Measurements from ENCODE around the gene RAPGEF2.

- no peak for TF ChIP-seq POLR2AphosphoS5 (IDR thresholded peaks at IDR 0.05)
- TF ChIP-seq POLR2A (IDR thresholded peaks at IDR 0.05), result no peak
Measured at GRCh38 chr4:159155119-159155518, 52.2 kb downstream of the RAPGEF2 start.

Data from breast epithelium (tissue), 3 donors.